Esophagus muscularis mucosa (tissue), 4 donors: ENCODE measurements around the gene ZNF672. TPM values are rescaled to one million over a fixed set of nuclear protein-coding genes. Genes with fewer than 3 reads are reported as not detected.

Experiments used
- DNase-seq: peaks from one replicate; pipeline ENCODE4 v3.0.0-alpha.2; 2017; ENCODE audit errors: extremely low spot score
- H3K27ac ChIP-seq, 4 donors: fragments of 200-600 bp; sonication (generic); replicated peaks in 1 of 4; 1 replicate in 3 of 4; 2 replicates in 1 of 4; pipeline ENCODE4 v1.5.1; 2016 to 2019; ENCODE audit warnings: mild to moderate bottlenecking in 1 of 4
- H3K27me3 ChIP-seq, 4 donors: fragments of 200-600 bp; sonication (generic); one replicate each; pipeline versions ENCODE4 v1.5.1 to v1.6.0; 2016 to 2019
- H3K36me3 ChIP-seq, 4 donors: fragments of 200-600 bp; sonication (generic); one replicate each; pipeline ENCODE4 v1.5.1; 2016 to 2019
- H3K4me1 ChIP-seq, 4 donors: fragments of 200-600 bp; sonication (generic); one replicate each; pipeline ENCODE4 v1.5.1; 2016 to 2019
- H3K4me3 ChIP-seq, 4 donors: fragments of 200-600 bp; sonication (generic); 1 replicate in 2 of 4; 2 replicates in 2 of 4; pipeline ENCODE4 v1.5.1; 2016 to 2019; ENCODE audit warnings: mild to moderate bottlenecking in 4 of 4, moderate library complexity in 1 of 4
- H3K9me3 ChIP-seq, 4 donors: fragments of 200-600 bp; sonication (generic); 1 replicate in 3 of 4; 2 replicates in 1 of 4; pipeline ENCODE4 v1.5.1; 2016 to 2019
- EP300 ChIP-seq: sonication (generic); formaldehyde crosslinking; IDR thresholded peaks from one replicate; pipeline ENCODE4 v1.6.1; 2017; ENCODE audit warnings: antibody characterized with exemption
- POLR2A ChIP-seq: fragments of 450-650 bp; IDR thresholded peaks from one replicate; pipeline ENCODE4 v1.6.1; 2017; ENCODE audit warnings: antibody characterized with exemption, moderate library complexity, mild to moderate bottlenecking, low read depth
- POLR2AphosphoS5 ChIP-seq, 2 donors: sonication (generic); formaldehyde crosslinking; IDR thresholded peaks; one replicate each; pipeline ENCODE4 v1.6.1; 2017; ENCODE audit warnings: antibody characterized with exemption in 2 of 2
- WGBS: methylation state at CpG from one replicate; pipeline ENCODE4 v1.1.5; 2018; 5-methylcytosine and 5-hydroxymethylcytosine counted together
- intact Hi-C: fragments of 100-400 bp; cut with DNase I; formaldehyde crosslinking; loops from one replicate; pipeline ENCODE4 v1.15.1; 2023
- total RNA-seq, 4 donors: library from RNA; depleted of rRNA; stranded (reverse); fragments of >200 nt; gene quantifications; one replicate each; pipeline versions ENCODE4 v1.1.0 to v1.2.1, GENCODE V29; 2016
- TF ChIP-seq, protein P1 (sequence below), 3 experiments: fragments of 200-600 bp in 2 of 3; fragments of 450-650 bp in 1 of 3; sonication (generic) in 2 of 3; IDR thresholded peaks; one replicate each; pipeline ENCODE4 v1.5.1; 2017 to 2019; ENCODE audit warnings: antibody characterized with exemption in 3 of 3, mild to moderate bottlenecking in 2 of 3, moderate library complexity in 1 of 3

Gene ZNF672
- total RNA-seq, 4 donors from 2014 or later: 30.3 to 46.4 (median 39.3) TPM

DNA sequence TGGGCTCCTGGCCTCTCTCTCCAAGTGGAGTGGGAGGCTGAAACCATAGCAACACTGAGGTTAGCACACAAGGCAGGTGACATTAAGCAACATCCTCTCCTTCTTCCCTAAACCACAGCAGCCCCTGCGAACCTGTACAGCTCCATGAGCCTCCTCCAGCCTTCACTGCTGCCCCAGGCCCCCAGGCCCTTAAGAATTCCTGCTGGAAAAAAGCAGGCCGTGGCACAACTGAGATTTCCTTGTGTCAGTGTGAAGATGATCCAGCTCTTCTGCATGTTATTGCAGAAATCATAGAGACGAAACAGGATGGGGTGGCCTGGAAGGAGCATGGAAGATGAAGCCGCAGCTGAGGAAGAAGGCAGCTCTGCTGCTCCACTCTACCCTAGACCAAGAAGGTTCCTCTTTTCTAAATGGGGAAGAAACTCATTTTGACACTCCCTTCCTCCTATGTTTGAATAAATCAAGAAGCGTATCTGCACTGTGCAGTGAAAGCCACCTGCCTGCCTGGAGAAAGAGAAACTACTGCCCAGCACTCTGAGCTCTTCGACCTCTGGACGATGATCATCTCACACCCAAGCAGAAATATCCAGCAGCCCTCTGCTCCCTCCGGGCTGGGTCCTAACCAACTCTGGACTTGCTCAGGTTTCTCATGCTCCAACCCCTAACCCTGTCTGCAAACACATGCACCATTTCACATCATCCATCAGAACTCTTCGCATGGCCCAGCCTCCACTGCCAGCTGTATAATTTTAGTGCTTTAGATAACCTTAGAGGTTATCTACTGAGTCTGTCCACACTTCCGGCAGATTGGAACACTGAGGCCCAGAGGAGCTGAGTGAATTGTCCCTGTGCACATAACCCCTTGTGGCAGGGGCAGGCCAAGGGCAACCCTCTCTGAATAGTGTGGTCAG is 33.0 kb upstream of the ZNF672 start:
- 67% methylated on average over 10 of the region's 10 CpGs for WGBS
- H3K27me3 ChIP-seq: peaks cover 0 to 6% (median 0%) of the 10 kb centered on the region in 4 donors
- TF ChIP-seq EP300 (no peak), POLR2AphosphoS5 (IDR thresholded peaks at IDR 0.05) (no peak), POLR2A (no peak)
- TF ChIP-seq, protein P1, sequence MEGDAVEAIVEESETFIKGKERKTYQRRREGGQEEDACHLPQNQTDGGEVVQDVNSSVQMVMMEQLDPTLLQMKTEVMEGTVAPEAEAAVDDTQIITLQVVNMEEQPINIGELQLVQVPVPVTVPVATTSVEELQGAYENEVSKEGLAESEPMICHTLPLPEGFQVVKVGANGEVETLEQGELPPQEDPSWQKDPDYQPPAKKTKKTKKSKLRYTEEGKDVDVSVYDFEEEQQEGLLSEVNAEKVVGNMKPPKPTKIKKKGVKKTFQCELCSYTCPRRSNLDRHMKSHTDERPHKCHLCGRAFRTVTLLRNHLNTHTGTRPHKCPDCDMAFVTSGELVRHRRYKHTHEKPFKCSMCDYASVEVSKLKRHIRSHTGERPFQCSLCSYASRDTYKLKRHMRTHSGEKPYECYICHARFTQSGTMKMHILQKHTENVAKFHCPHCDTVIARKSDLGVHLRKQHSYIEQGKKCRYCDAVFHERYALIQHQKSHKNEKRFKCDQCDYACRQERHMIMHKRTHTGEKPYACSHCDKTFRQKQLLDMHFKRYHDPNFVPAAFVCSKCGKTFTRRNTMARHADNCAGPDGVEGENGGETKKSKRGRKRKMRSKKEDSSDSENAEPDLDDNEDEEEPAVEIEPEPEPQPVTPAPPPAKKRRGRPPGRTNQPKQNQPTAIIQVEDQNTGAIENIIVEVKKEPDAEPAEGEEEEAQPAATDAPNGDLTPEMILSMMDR (IDR thresholded peaks at IDR 0.05): no peak
- no peak overlapping the region for H3K4me3 ChIP-seq
- no peak overlapping the region for H3K27ac ChIP-seq
- H3K36me3 ChIP-seq: no peaks in the 10 kb centered on the region
- no peak for DNase-seq
- H3K4me1 ChIP-seq: peaks cover 0 to 15% (median 11%) of the 10 kb centered on the region in 4 donors
- H3K9me3 ChIP-seq: no peaks in the 10 kb centered on the region
- intact Hi-C loops: no loop called here

- Histone ChIP-seq H3K36me3 (peaks cover 0 to under 1% (median 0%) of the 10 kb centered on the region in 4 donors), H3K4me1 (peaks cover 6 to 24% (median 17%) of the 10 kb centered on the region in 4 donors), H3K4me3 (no peak overlapping the region), H3K9me3 (no peaks in the 10 kb centered on the region), H3K27ac (no peak overlapping the region), H3K27me3 (peaks cover 0 to 6% (median 0%) of the 10 kb centered on the region in 4 donors)
- no peak for DNase-seq
- TF ChIP-seq POLR2A: no peak
- TF ChIP-seq, protein P1 (IDR thresholded peaks at IDR 0.05): no peak
- no peak for TF ChIP-seq POLR2AphosphoS5 (IDR thresholded peaks at IDR 0.05)
- TF ChIP-seq EP300: no peak
- intact Hi-C loops: loop anchor here (2.0 kb wide), 1 partner anchor 187 kb away; no protein-coding TSS in a partner anchor
- WGBS: 71% methylated on average over 1 of the region's 1 CpG
Observed at GRCh38 chr1:248805876-248806275, 32.1 kb upstream of the ZNF672 start.

GRCh38 chr1:248807067-248807737 is 30.8 kb upstream of the ZNF672 start:
- Histone ChIP-seq H3K9me3 (no peaks in the 10 kb centered on the region), H3K4me1 (peaks cover 11 to 35% (median 26%) of the 10 kb centered on the region in 4 donors), H3K36me3 (peaks cover 0 to 14% (median 12%) of the 10 kb centered on the region in 4 donors), H3K4me3 (no peak overlapping the region), H3K27ac (no peak overlapping the region), H3K27me3 (peaks cover 0 to 5% (median 0%) of the 10 kb centered on the region in 4 donors)
- intact Hi-C loops: loop anchor here (2.0 kb wide), 1 partner anchor 188 kb away; no protein-coding TSS in a partner anchor
- WGBS: 43% methylated on average over 14 of the region's 15 CpGs
- DNase-seq: no peak
- TF ChIP-seq, protein P1 (IDR thresholded peaks at IDR 0.05): peak; percentile 58 to 82 (median 64)
- TF ChIP-seq POLR2AphosphoS5 (IDR thresholded peaks at IDR 0.05): no peak

GRCh38 chr1:248808876-248809275 is 29.1 kb upstream of the ZNF672 start:
- H3K9me3 ChIP-seq: no peaks in the 10 kb centered on the region
- H3K27ac ChIP-seq: no peak overlapping the region
- no peaks in the 10 kb centered on the region for H3K27me3 ChIP-seq
- intact Hi-C loops: no loop called here
- H3K36me3 ChIP-seq: peaks cover 12 to 31% (median 29%) of the 10 kb centered on the region in 4 donors
- TF ChIP-seq, protein P1 (IDR thresholded peaks at IDR 0.05): no peak
- TF ChIP-seq POLR2A (no peak), EP300 (no peak), POLR2AphosphoS5 (IDR thresholded peaks at IDR 0.05) (no peak)
- H3K4me1 ChIP-seq: peaks cover 11 to 35% (median 26%) of the 10 kb centered on the region in 4 donors
- no peak overlapping the region for H3K4me3 ChIP-seq
- DNase-seq: no peak
- WGBS: 80% methylated on average over 9 of the region's 9 CpGs
